ENCODE results near the gene INPP4B. TPM values are rescaled to one million over a fixed set of nuclear protein-coding genes. Genes with fewer than 3 reads are reported as not detected.

Gene INPP4B
- total and polyA plus RNA-seq, 2 of the 4 experiments (the other 2 are of a cell fraction), result 1.8 to 14.0 TPM

- in situ Hi-C loops (cut with MboI; ENCODE audit: low sequenced_read_pairs) (no loop called here), dilution Hi-C loops (cut with HindIII; ENCODE audit: low sequenced_read_pairs, unreplicated experiment) (no loop called here), intact Hi-C loops (cut with micrococcal nuclease) (no loop called here)
- WGBS, 2 experiments (ENCODE audit: extremely low coverage in 2 of 2, insufficient read length in 1 of 2), result 83% methylated on average over 2 of the region's 8 CpGs; no CpG with 5 or more reads in 1 of the 2 experiments
- no peaks in the 10 kb centered on the region for H3K79me1 ChIP-seq (ENCODE audit: low read depth in 1 of 2, low read length in 2 of 2)
- H2BK5ac ChIP-seq (ENCODE audit: low read depth, low read length, poor library complexity, severe bottlenecking), result no peak overlapping the region
- H2BK20ac ChIP-seq (ENCODE audit: low read depth, low read length), result no peak overlapping the region
- H3K4me2 ChIP-seq (ENCODE audit: low read depth, low read length), result no peak overlapping the region
- no peak overlapping the region for H4K5ac ChIP-seq (ENCODE audit: low read depth, low read length)
- no peaks in the 10 kb centered on the region for H3K36me3 ChIP-seq (ENCODE audit: control insufficient read depth, insufficient read depth, low read length)
- H2AK5ac ChIP-seq (ENCODE audit: low read depth, low read length), result no peak overlapping the region
- H4K91ac ChIP-seq (ENCODE audit: insufficient read depth, low read depth, low read length), result no peak overlapping the region
- H2BK15ac ChIP-seq (ENCODE audit: low read depth, low read length), result no peak overlapping the region
- no peak overlapping the region for H3K4me3 ChIP-seq (ENCODE audit: insufficient read depth, low read depth, low read length)
- no peaks in the 10 kb centered on the region for H3K9me1 ChIP-seq (ENCODE audit: insufficient read depth, low read length)
- H3K18ac ChIP-seq (ENCODE audit: low read depth, low read length), result no peak overlapping the region
- H3K23ac ChIP-seq (ENCODE audit: low read depth, low read length), result no peak overlapping the region
- no peak overlapping the region for H2BK120ac ChIP-seq (ENCODE audit: low read depth, low read length)
- no peak overlapping the region for H4K8ac ChIP-seq (ENCODE audit: low read depth in 2 of 2, low read length in 2 of 2)
- no peak overlapping the region for H3K14ac ChIP-seq (replicated peaks; ENCODE audit: low read depth, low read length)
- H3K4me1 ChIP-seq (ENCODE audit: control insufficient read depth, insufficient read depth, low read length), result no peaks in the 10 kb centered on the region
- no peak overlapping the region for H2AK9ac ChIP-seq (replicated peaks; ENCODE audit: low read depth, low read length, poor library complexity)
- DNase-seq (no peak), ATAC-seq (ENCODE audit: low read depth) (no peak)
- H3K56ac ChIP-seq (ENCODE audit: extremely low read depth, insufficient read depth, low read length), result no peak overlapping the region
- no peak overlapping the region for H3K9ac ChIP-seq (ENCODE audit: low read depth, low read length)
- TF ChIP-seq ELK1 (IDR thresholded peaks at IDR 0.05; ENCODE audit: borderline replicate concordance, low read depth, low read length), result no peak
- TF ChIP-seq CHD1 (IDR thresholded peaks at IDR 0.05; ENCODE audit: low read depth, low read length), result no peak
- TF ChIP-seq CTCF (conservative IDR thresholded peaks at IDR 0.05; ENCODE audit: low read depth, low read length), result no peak
- TF ChIP-seq BHLHE40 (IDR thresholded peaks at IDR 0.05; ENCODE audit: low read depth, low read length), result no peak
- TF ChIP-seq POLR2A (IDR thresholded peaks at IDR 0.05; ENCODE audit: low read depth, low read length), result no peak
- no peak for TF ChIP-seq MXI1 (IDR thresholded peaks at IDR 0.05; ENCODE audit: borderline replicate concordance, low read depth, low read length)
- TF ChIP-seq FOS (IDR thresholded peaks at IDR 0.05; ENCODE audit: low read depth, low read length), result no peak
- TF ChIP-seq NFE2L2 (IDR thresholded peaks at IDR 0.05; ENCODE audit: low read depth, low read length), result no peak
- TF ChIP-seq MAFK (IDR thresholded peaks at IDR 0.05; ENCODE audit: low read depth, low read length), result no peak
- TF ChIP-seq RCOR1 (IDR thresholded peaks at IDR 0.05; ENCODE audit: insufficient replicate concordance, low read length), result no peak
- no peak for TF ChIP-seq CEBPB (IDR thresholded peaks at IDR 0.05; ENCODE audit: low read depth, low read length)
- TF ChIP-seq MAZ (IDR thresholded peaks at IDR 0.05; ENCODE audit: borderline replicate concordance, low read depth, low read length), result no peak
- no peak for TF ChIP-seq RAD21 (IDR thresholded peaks at IDR 0.05; ENCODE audit: low read length)
- TF ChIP-seq RFX5 (IDR thresholded peaks at IDR 0.05; ENCODE audit: low read depth, low read length), result no peak
- no peak for TF ChIP-seq USF2 (IDR thresholded peaks at IDR 0.05; ENCODE audit: low read depth, low read length)
- BruUV-seq (replicated peaks), result no TSS peak
- peaks cover 2% of the 10 kb centered on the region; the same call in 1 of the 2 replicates for H3K9me3 ChIP-seq (ENCODE audit: control insufficient read depth, insufficient read depth, low read length)
- CTCF ChIA-PET, result no interaction called here
- H2AFZ ChIP-seq (replicated peaks; ENCODE audit: low read length, poor library complexity), result no peak overlapping the region
- POLR2A ChIA-PET (ENCODE audit: unreplicated experiment), result no interaction called here
- H3K4ac ChIP-seq (ENCODE audit: low read depth, low read length), result no peak overlapping the region
- no peak overlapping the region for H3K27ac ChIP-seq (ENCODE audit: insufficient read depth, low read length)
- no peaks in the 10 kb centered on the region for H4K20me1 ChIP-seq (ENCODE audit: insufficient read depth, low read length)
- H3K27me3 ChIP-seq (ENCODE audit: control insufficient read depth, insufficient read depth, low read length), result no peaks in the 10 kb centered on the region
Observed at GRCh38 chr4:142435599-142436235, 410.4 kb downstream of the INPP4B start.
